Fibroblast of lung (primary cell): ENCODE measurements around the gene RPS6KA3. TPM values are rescaled to one million over a fixed set of nuclear protein-coding genes. Genes with fewer than 3 reads are reported as not detected.

Experiments
- DNase-seq, 2 donors: peaks; one replicate each; pipeline versions ENCODE4 v3.0.0 to v3.0.0-alpha.2; 2010; ENCODE audit warnings: low read depth in 2 of 2
- H2AFZ ChIP-seq: 2 replicates; pipeline ENCODE4 v1.5.1; 2012; ENCODE audit warnings: low read length, control low read depth, inconsistent platforms
- H3K27ac ChIP-seq: 2 replicates; pipeline ENCODE4 v1.5.1; 2011; ENCODE audit warnings: low read length, control low read depth; ENCODE audit not compliant: insufficient read depth
- H3K27me3 ChIP-seq: 2 replicates; pipeline ENCODE4 v1.5.1; 2011; ENCODE audit warnings: mild to moderate bottlenecking, low read length; ENCODE audit not compliant: control insufficient read depth, insufficient read depth
- H3K36me3 ChIP-seq: 2 replicates; pipeline ENCODE4 v1.5.1; 2011; ENCODE audit warnings: low read length; ENCODE audit not compliant: control insufficient read depth, insufficient read depth
- H3K4me1 ChIP-seq: 2 replicates; pipeline ENCODE4 v1.5.1; 2011; ENCODE audit warnings: low read length; ENCODE audit not compliant: control insufficient read depth, insufficient read depth; ENCODE audit errors: extremely low read depth
- H3K4me2 ChIP-seq: 2 replicates; pipeline ENCODE4 v1.5.1; 2011; ENCODE audit warnings: low read length, control low read depth; ENCODE audit not compliant: insufficient read depth; ENCODE audit errors: extremely low read depth
- H3K4me3 ChIP-seq, 4 experiments: fragments of 200-600 bp in 1 of 4; sonication (generic) in 1 of 4; replicated peaks in 1 of 4; 2 replicates each; pipeline ENCODE4 v1.5.1; 2011 to 2016; ENCODE audit warnings: low read length in 4 of 4, low read depth in 3 of 4, mild to moderate bottlenecking in 3 of 4, control low read depth in 2 of 4, inconsistent platforms in 1 of 4, mixed read lengths in 1 of 4; ENCODE audit not compliant: insufficient read depth in 1 of 4; ENCODE audit errors: control extremely low read depth in 1 of 4
- H3K79me2 ChIP-seq: 2 replicates; pipeline ENCODE4 v1.5.1; 2012; ENCODE audit warnings: mild to moderate bottlenecking, low read length, inconsistent platforms; ENCODE audit not compliant: control insufficient read depth, insufficient read depth
- H3K9ac ChIP-seq: 2 replicates; pipeline ENCODE4 v1.5.1; 2011; ENCODE audit warnings: mild to moderate bottlenecking, low read length, control low read depth; ENCODE audit not compliant: insufficient read depth
- H3K9me3 ChIP-seq: 2 replicates; pipeline ENCODE4 v1.5.1; 2012; ENCODE audit warnings: low read depth, low read length; ENCODE audit not compliant: control insufficient read depth, insufficient read depth
- H4K20me1 ChIP-seq: 2 replicates; pipeline ENCODE4 v1.5.1; 2011; ENCODE audit warnings: low read length; ENCODE audit not compliant: control insufficient read depth, insufficient read depth; ENCODE audit errors: extremely low read depth
- CTCF ChIP-seq, 2 donors: IDR thresholded peaks in 1 of 2; conservative IDR thresholded peaks in 1 of 2; 1 replicate in 1 of 2; 2 replicates in 1 of 2; pipeline ENCODE4 v1.5.1; 2011 to 2012; ENCODE audit warnings: low read length in 2 of 2, control low read depth in 1 of 2, inconsistent platforms in 1 of 2, low read depth in 1 of 2, mild to moderate bottlenecking in 1 of 2
- EZH2 ChIP-seq: IDR thresholded peaks from 2 replicates; pipeline ENCODE4 v1.5.1; 2012; ENCODE audit warnings: low read length, control low read depth, mild to moderate bottlenecking; ENCODE audit errors: missing control alignments
- polyA minus RNA-seq: library from RNA; depleted of rRNA, polyadenylated mRNA; stranded (reverse); fragments of >200 nt; gene quantifications from 2 replicates; pipeline ENCODE4 v1.2.3, GENCODE V29; 2011; ENCODE audit warnings: low replicate concordance
- polyA plus RNA-seq, 2 donors: library from polyadenylated mRNA; depleted of rRNA in 1 of 2; stranded (reverse) in 1 of 2; unstranded in 1 of 2; fragments of >200 nt; gene quantifications; 2 replicates each; pipeline ENCODE4 v1.2.1, GENCODE V29; 2011 to 2012; ENCODE audit warnings: missing spikeins in 1 of 2
- total RNA-seq: library from RNA; depleted of rRNA; stranded (reverse); fragments of >200 nt; gene quantifications from 2 replicates; pipeline ENCODE4 v1.2.1, GENCODE V29; 2014

RPS6KA3 gene
- total RNA-seq (29.0 and 38.5 TPM in 2 replicates), polyA plus RNA-seq (50.2 TPM in 2 replicates), polyA minus RNA-seq (19.8 and 29.5 TPM in 2 replicates)
- polyA plus RNA-seq (2012): 29.0 and 30.8 TPM in 2 replicates

- DNase-seq: peak; percentile 83 to 86
- Histone ChIP-seq H3K4me1 (peaks cover 2% of the 10 kb centered on the region), H3K9ac (peak within 1 kb of the TSS; percentile 80), H3K4me2 (peak within 1 kb of the TSS; percentile 59), H3K27ac (peak within 1 kb of the TSS; percentile 89), H4K20me1 (no peaks in the 10 kb centered on the region), H3K36me3 (no peaks in the 10 kb centered on the region), H3K79me2 (peaks cover 22% of the 10 kb centered on the region), H3K9me3 (no peaks in the 10 kb centered on the region), H2AFZ (peak within 1 kb of the TSS; percentile 65), H3K27me3 (no peaks in the 10 kb centered on the region), H3K4me3 (peak within 1 kb of the TSS; percentile 51 to 81 (median 66))
- TF ChIP-seq CTCF (conservative IDR thresholded peaks at IDR 0.05 in 1 of 2, IDR thresholded peaks at IDR 0.05 in 1 of 2; ENCODE audit: low read depth in 1 of 2, low read length in 2 of 2) (no peak), EZH2 (no peak)
Measured at GRCh38 chrX:20266810-20267606, at the start of gene RPS6KA3. Gene RPS6KA3, minus strand, starts transcription at chrX:20266909. Its CDS starts 277 bp downstream, at chrX:20266632.

- no peak overlapping the region for H3K27ac ChIP-seq
- no peak overlapping the region for H3K4me3 ChIP-seq
- no peaks in the 10 kb centered on the region for H3K27me3 ChIP-seq
- DNase-seq: no peak
- H4K20me1 ChIP-seq: no peaks in the 10 kb centered on the region
- H3K79me2 ChIP-seq: no peaks in the 10 kb centered on the region
- H2AFZ ChIP-seq: no peak overlapping the region
- H3K4me2 ChIP-seq: no peak overlapping the region
- H3K9me3 ChIP-seq: no peaks in the 10 kb centered on the region
- TF ChIP-seq EZH2 (no peak), CTCF (conservative IDR thresholded peaks at IDR 0.05 in 1 of 2, IDR thresholded peaks at IDR 0.05 in 1 of 2; ENCODE audit: low read depth in 1 of 2, low read length in 2 of 2) (no peak)
- H3K36me3 ChIP-seq: no peaks in the 10 kb centered on the region
- H3K9ac ChIP-seq: no peak overlapping the region
- no peaks in the 10 kb centered on the region for H3K4me1 ChIP-seq
Measured at GRCh38 chrX:20315140-20315539, 48.4 kb upstream of the RPS6KA3 start.

- Histone ChIP-seq H3K79me2 (no peaks in the 10 kb centered on the region), H3K27me3 (no peaks in the 10 kb centered on the region), H2AFZ (no peak overlapping the region), H3K36me3 (no peaks in the 10 kb centered on the region), H3K4me1 (no peaks in the 10 kb centered on the region), H3K9me3 (no peaks in the 10 kb centered on the region), H3K4me3 (no peak overlapping the region), H3K4me2 (no peak overlapping the region), H3K9ac (no peak overlapping the region), H3K27ac (no peak overlapping the region), H4K20me1 (no peaks in the 10 kb centered on the region)
- no peak for TF ChIP-seq EZH2
- TF ChIP-seq CTCF (conservative IDR thresholded peaks at IDR 0.05 in 1 of 2, IDR thresholded peaks at IDR 0.05 in 1 of 2; ENCODE audit: low read depth in 1 of 2, low read length in 2 of 2): no peak
- DNase-seq: no peak
Measured at GRCh38 chrX:20313899-20314298, 47.2 kb upstream of the RPS6KA3 start.
